Measurements from ENCODE around the gene FAM9B.

- TF ChIP-seq CTCF (optimal IDR thresholded peaks at IDR 0.05 in 1 of 3, IDR thresholded peaks at IDR 0.05 in 1 of 3, conservative IDR thresholded peaks at IDR 0.05 in 1 of 3; ENCODE audit: extremely low read depth in 1 of 3, insufficient read depth in 2 of 3, low read length in 3 of 3) (no peak), EZH2 (IDR thresholded peaks at IDR 0.05; ENCODE audit: low read length) (no peak)
These were observed 3.4 kb upstream of the FAM9B start for GRCh38 chrX:9037296-9037695.

All from keratinocyte (primary cell).